Mesendoderm (in vitro differentiated cells): ENCODE results near the gene ADAMTS9.

Experiments used
- DNase-seq: peaks from one replicate; pipeline ENCODE4 v3.0.0; 2013
- H2AK5ac ChIP-seq: 2 replicates; pipeline ENCODE4 v1.6.1; 2013; ENCODE audit warnings: low read length, inconsistent platforms
- H2BK120ac ChIP-seq: 2 replicates; pipeline ENCODE4 v1.6.1; 2013; ENCODE audit warnings: low read depth, mild to moderate bottlenecking, low read length, moderate library complexity, mixed read lengths
- H2BK15ac ChIP-seq: replicated peaks from 2 replicates; pipeline ENCODE4 v1.6.1; 2013; ENCODE audit warnings: low read depth, mild to moderate bottlenecking, moderate library complexity
- H2BK5ac ChIP-seq: 2 replicates; pipeline ENCODE4 v1.6.1; 2013; ENCODE audit warnings: low read length, inconsistent platforms
- H3K18ac ChIP-seq: 2 replicates; pipeline ENCODE4 v1.6.1; 2013; ENCODE audit warnings: mild to moderate bottlenecking, low read length, mixed read lengths
- H3K23ac ChIP-seq: one replicate; pipeline ENCODE4 v1.6.1; 2013; ENCODE audit warnings: low read length
- H3K27ac ChIP-seq: 2 replicates; pipeline ENCODE4 v1.5.1; 2013; ENCODE audit warnings: low read depth, mild to moderate bottlenecking, inconsistent platforms, low read length, moderate library complexity
- H3K27me3 ChIP-seq: 2 replicates; pipeline ENCODE4 v1.6.1; 2013; ENCODE audit warnings: low read length, control low read depth, mild to moderate bottlenecking, inconsistent platforms; ENCODE audit not compliant: insufficient read depth, poor library complexity
- H3K36me3 ChIP-seq: 2 replicates; pipeline ENCODE4 v1.6.1; 2013; ENCODE audit warnings: low read length, inconsistent platforms; ENCODE audit not compliant: control insufficient read depth, insufficient read depth
- H3K4ac ChIP-seq: one replicate; pipeline ENCODE4 v1.6.1; 2013; ENCODE audit warnings: low read depth, mild to moderate bottlenecking, low read length, moderate library complexity
- H3K4me1 ChIP-seq: 2 replicates; pipeline ENCODE4 v1.6.1; 2013; ENCODE audit warnings: low read depth, low read length, inconsistent platforms; ENCODE audit not compliant: control insufficient read depth
- H3K4me2 ChIP-seq: 2 replicates; pipeline ENCODE4 v1.6.1; 2013; ENCODE audit warnings: low read length
- H3K4me3 ChIP-seq: 2 replicates; pipeline ENCODE4 v1.5.1; 2013; ENCODE audit warnings: mild to moderate bottlenecking, low read length
- H3K56ac ChIP-seq: one replicate; pipeline ENCODE4 v1.6.1; 2013; ENCODE audit warnings: low read length
- H3K79me1 ChIP-seq: 2 replicates; pipeline ENCODE4 v1.6.1; 2013; ENCODE audit warnings: low read length, inconsistent platforms
- H3K79me2 ChIP-seq: 2 replicates; pipeline ENCODE4 v1.6.1; 2013; ENCODE audit warnings: mild to moderate bottlenecking, low read length; ENCODE audit not compliant: control insufficient read depth, insufficient read depth
- H3K9ac ChIP-seq: 2 replicates; pipeline ENCODE4 v1.6.1; 2013; ENCODE audit warnings: low read length, inconsistent platforms
- H4K5ac ChIP-seq: one replicate; pipeline ENCODE4 v1.6.1; 2013; ENCODE audit warnings: low read length
- H4K8ac ChIP-seq: one replicate; pipeline ENCODE4 v1.6.1; 2013; ENCODE audit warnings: low read depth, mild to moderate bottlenecking, control low read depth, low read length, moderate library complexity
- WGBS: extraction: QIAGEN DNeasy Blood & Tissue Kit; methylation state at CpG from one replicate; pipeline ENCODE4 v1.1.7; 2013; ENCODE audit warnings: low lambda C conversion rate, missing lambda C conversion rate; ENCODE audit not compliant: insufficient coverage; ENCODE audit errors: extremely low coverage; 5-methylcytosine and 5-hydroxymethylcytosine counted together

ADAMTS9 gene

GRCh38 chr3:64520334-64520733, 167.5 kb downstream of the ADAMTS9 start:
- no peaks in the 10 kb centered on the region for H3K79me2 ChIP-seq
- H3K9ac ChIP-seq: no peak overlapping the region
- H2BK5ac ChIP-seq: no peak overlapping the region
- H3K27ac ChIP-seq: no peak overlapping the region
- H2AK5ac ChIP-seq: no peak overlapping the region
- no peak overlapping the region for H2BK15ac ChIP-seq
- DNase-seq: no peak
- no CpG with 5 or more reads among the region's 3 CpGs for WGBS
- no peaks in the 10 kb centered on the region for H3K79me1 ChIP-seq
- H4K5ac ChIP-seq: no peak overlapping the region
- H3K18ac ChIP-seq: no peak overlapping the region
- H3K4ac ChIP-seq: no peak overlapping the region
- no peak overlapping the region for H3K4me2 ChIP-seq
- no peak overlapping the region for H3K56ac ChIP-seq
- no peak overlapping the region for H3K23ac ChIP-seq
- no peaks in the 10 kb centered on the region for H3K36me3 ChIP-seq
- H3K27me3 ChIP-seq: no peaks in the 10 kb centered on the region
- H4K8ac ChIP-seq: no peak overlapping the region
- H3K4me1 ChIP-seq: no peaks in the 10 kb centered on the region
- no peak overlapping the region for H3K4me3 ChIP-seq
- H2BK120ac ChIP-seq: no peak overlapping the region

DNA sequence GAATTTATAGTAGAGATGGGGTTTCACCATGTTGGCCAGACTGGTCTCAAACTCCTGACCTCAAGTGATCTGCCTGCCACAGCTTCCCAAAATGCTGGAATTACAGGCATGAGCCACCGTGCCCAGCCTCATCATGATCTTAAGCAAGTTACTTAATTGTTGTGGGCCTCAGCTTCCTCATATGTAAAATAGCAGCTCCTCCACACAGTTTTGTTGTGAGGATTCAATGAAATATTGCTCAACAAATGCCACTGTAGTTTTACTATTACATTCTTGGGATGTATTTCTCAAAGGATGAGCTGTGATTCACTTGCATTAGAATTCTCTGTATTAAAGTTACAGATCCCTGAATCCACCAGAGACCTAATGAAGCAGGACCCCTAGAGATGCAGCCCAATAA, 168.8 kb downstream of the ADAMTS9 start:
- H2BK15ac ChIP-seq: no peak overlapping the region
- H3K56ac ChIP-seq: no peak overlapping the region
- H2AK5ac ChIP-seq: no peak overlapping the region
- no peak overlapping the region for H2BK120ac ChIP-seq
- no CpG with 5 or more reads among the region's 1 CpG for WGBS
- no peak overlapping the region for H3K23ac ChIP-seq
- no peak overlapping the region for H3K4me3 ChIP-seq
- no peak overlapping the region for H3K27ac ChIP-seq
- H4K8ac ChIP-seq: no peak overlapping the region
- H3K27me3 ChIP-seq: no peaks in the 10 kb centered on the region
- H4K5ac ChIP-seq: no peak overlapping the region
- no peak overlapping the region for H3K9ac ChIP-seq
- H3K36me3 ChIP-seq: no peaks in the 10 kb centered on the region
- no peak overlapping the region for H3K18ac ChIP-seq
- H3K4ac ChIP-seq: no peak overlapping the region
- H2BK5ac ChIP-seq: no peak overlapping the region
- DNase-seq: no peak
- H3K4me2 ChIP-seq: no peak overlapping the region
- H3K79me2 ChIP-seq: no peaks in the 10 kb centered on the region
- no peaks in the 10 kb centered on the region for H3K4me1 ChIP-seq
- H3K79me1 ChIP-seq: no peaks in the 10 kb centered on the region

GRCh38 chr3:64518496-64518895, 169.3 kb downstream of the ADAMTS9 start:
- Histone ChIP-seq H3K4ac (no peak overlapping the region), H4K5ac (no peak overlapping the region), H3K23ac (no peak overlapping the region), H2BK5ac (no peak overlapping the region), H3K79me1 (no peaks in the 10 kb centered on the region), H2BK15ac (no peak overlapping the region), H3K27ac (no peak overlapping the region), H2BK120ac (no peak overlapping the region), H3K4me3 (no peak overlapping the region), H3K79me2 (no peaks in the 10 kb centered on the region), H3K4me1 (no peaks in the 10 kb centered on the region), H3K56ac (no peak overlapping the region), H3K4me2 (no peak overlapping the region), H3K27me3 (no peaks in the 10 kb centered on the region), H2AK5ac (no peak overlapping the region), H3K36me3 (no peaks in the 10 kb centered on the region), H3K9ac (no peak overlapping the region), H4K8ac (no peak overlapping the region), H3K18ac (no peak overlapping the region)
- DNase-seq: no peak
- WGBS: no CpG with 5 or more reads among the region's 6 CpGs

GRCh38 chr3:64514889-64515288, 172.9 kb downstream of the ADAMTS9 start:
- DNase-seq: no peak
- H3K36me3 ChIP-seq: no peaks in the 10 kb centered on the region
- H3K4me1 ChIP-seq: no peaks in the 10 kb centered on the region
- no peak overlapping the region for H3K56ac ChIP-seq
- no peak overlapping the region for H2BK15ac ChIP-seq
- no peak overlapping the region for H3K27ac ChIP-seq
- WGBS: no CpG with 5 or more reads among the region's 3 CpGs
- no peak overlapping the region for H4K8ac ChIP-seq
- no peaks in the 10 kb centered on the region for H3K79me1 ChIP-seq
- no peak overlapping the region for H3K9ac ChIP-seq
- no peak overlapping the region for H3K4ac ChIP-seq
- H2AK5ac ChIP-seq: no peak overlapping the region
- no peaks in the 10 kb centered on the region for H3K27me3 ChIP-seq
- no peaks in the 10 kb centered on the region for H3K79me2 ChIP-seq
- H3K18ac ChIP-seq: no peak overlapping the region
- H2BK5ac ChIP-seq: no peak overlapping the region
- H3K4me2 ChIP-seq: no peak overlapping the region
- H4K5ac ChIP-seq: no peak overlapping the region
- H3K4me3 ChIP-seq: no peak overlapping the region
- H3K23ac ChIP-seq: no peak overlapping the region
- H2BK120ac ChIP-seq: no peak overlapping the region

DNA sequence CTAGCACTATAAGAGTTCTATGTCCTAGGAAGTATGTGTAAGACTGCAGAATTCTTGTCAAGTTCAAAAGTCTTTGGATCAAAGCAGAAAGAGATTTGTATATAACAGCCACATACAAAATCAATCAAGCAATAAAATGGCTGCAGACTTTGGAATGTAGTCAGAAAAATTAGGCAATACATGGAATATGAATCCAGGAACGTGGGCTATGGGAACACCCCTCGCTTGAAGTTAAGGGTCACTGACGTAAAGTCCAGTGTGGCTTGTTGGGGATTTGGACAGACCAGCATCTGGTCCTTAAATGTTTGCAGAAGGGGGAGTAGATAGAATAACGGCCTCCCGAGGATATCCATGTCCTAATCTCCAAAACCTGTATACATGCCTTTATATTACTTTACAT, 178.6 kb downstream of the ADAMTS9 start:
- H3K27me3 ChIP-seq: peaks cover 1% of the 10 kb centered on the region
- H3K79me2 ChIP-seq: no peaks in the 10 kb centered on the region
- H3K4ac ChIP-seq: no peak overlapping the region
- no peak overlapping the region for H3K4me3 ChIP-seq
- no peak overlapping the region for H2BK15ac ChIP-seq
- no peak overlapping the region for H4K8ac ChIP-seq
- no peak overlapping the region for H2BK5ac ChIP-seq
- H3K79me1 ChIP-seq: no peaks in the 10 kb centered on the region
- no peak overlapping the region for H3K4me2 ChIP-seq
- H4K5ac ChIP-seq: no peak overlapping the region
- no CpG with 5 or more reads among the region's 5 CpGs for whole genome bisulfite sequencing
- H3K18ac ChIP-seq: no peak overlapping the region
- no peak overlapping the region for H3K27ac ChIP-seq
- H3K56ac ChIP-seq: no peak overlapping the region
- DNase-seq: no peak
- no peaks in the 10 kb centered on the region for H3K4me1 ChIP-seq
- no peak overlapping the region for H2BK120ac ChIP-seq
- no peak overlapping the region for H3K9ac ChIP-seq
- no peak overlapping the region for H3K23ac ChIP-seq
- H2AK5ac ChIP-seq: no peak overlapping the region
- H3K36me3 ChIP-seq: no peaks in the 10 kb centered on the region

DNA sequence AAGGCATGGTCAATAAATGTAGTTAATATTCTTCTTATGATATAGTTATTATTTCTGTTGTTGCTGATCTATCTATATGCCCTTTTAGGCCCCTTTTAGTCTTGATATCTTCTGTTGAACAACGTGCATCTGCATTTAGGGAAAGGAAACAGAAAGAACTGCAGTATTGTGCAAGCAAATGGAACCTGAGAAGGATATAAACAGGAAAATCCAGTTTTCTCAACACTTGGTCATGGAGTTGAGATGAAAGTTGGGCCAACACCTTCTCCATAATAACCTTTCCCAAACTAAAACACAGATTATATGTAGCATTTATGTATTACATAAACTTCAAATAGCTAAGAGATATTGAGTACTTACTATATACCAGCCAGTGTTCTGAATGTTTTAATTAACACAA, 179.7 kb downstream of the ADAMTS9 start:
- Histone ChIP-seq H4K8ac (no peak overlapping the region), H2BK5ac (no peak overlapping the region)

More for the DNA sequence above, 179.7 kb downstream of the ADAMTS9 start:
- H3K4ac ChIP-seq: no peak overlapping the region
- DNase-seq: no peak
- H3K56ac ChIP-seq: no peak overlapping the region
- H3K79me2 ChIP-seq: no peaks in the 10 kb centered on the region
- H3K79me1 ChIP-seq: no peaks in the 10 kb centered on the region
- H2BK120ac ChIP-seq: no peak overlapping the region
- no CpG with 5 or more reads among the region's 1 CpG for WGBS
- no peak overlapping the region for H2BK15ac ChIP-seq
- no peak overlapping the region for H3K9ac ChIP-seq
- no peaks in the 10 kb centered on the region for H3K4me1 ChIP-seq
- no peak overlapping the region for H3K4me2 ChIP-seq
- no peak overlapping the region for H3K27ac ChIP-seq
- H3K27me3 ChIP-seq: peaks cover 1% of the 10 kb centered on the region
- H2AK5ac ChIP-seq: no peak overlapping the region
- H3K36me3 ChIP-seq: no peaks in the 10 kb centered on the region
- no peak overlapping the region for H3K4me3 ChIP-seq
- no peak overlapping the region for H4K5ac ChIP-seq
- no peak overlapping the region for H3K23ac ChIP-seq
- no peak overlapping the region for H3K18ac ChIP-seq
